GM13977 (cell line): ENCODE data around the gene QRFP.

Experiments
- DNase-seq: peaks from one replicate; pipeline ENCODE4 v3.0.0; 2012; ENCODE audit warnings: low spot score
- CTCF ChIP-seq: IDR thresholded peaks from 2 replicates; pipeline ENCODE4 v1.5.1; 2012; ENCODE audit warnings: mild to moderate bottlenecking, control low read depth; ENCODE audit not compliant: insufficient read depth; ENCODE audit errors: extremely low read depth, missing control alignments
- in situ Hi-C: fragments of 300-500 bp; cut with MboI; formaldehyde crosslinking; loops from one replicate; pipeline ENCODE4 v1.12.0; 2022; ENCODE audit warnings: low sequenced_read_pairs, low pct_unique_long_range_greater_than_20kb, mixed read lengths, inconsistent platforms; ENCODE audit not compliant: unreplicated experiment

QRFP gene

GRCh38 chr9:130861372-130862180 is 35.0 kb downstream of the QRFP start:
- no peak for DNase-seq
- no peak for TF ChIP-seq CTCF
- in situ Hi-C loops: loop anchor here (10.0 kb wide), 1 partner anchor 87 kb away; no protein-coding TSS in a partner anchor

GRCh38 chr9:130860458-130861316 is 35.9 kb downstream of the QRFP start:
- in situ Hi-C loops: loop anchor here (10.0 kb wide), 1 partner anchor 86 kb away; no protein-coding TSS in a partner anchor
- no peak for DNase-seq
- TF ChIP-seq CTCF: no peak

GRCh38 chr9:130858739-130859705 is 37.6 kb downstream of the QRFP start:
- DNase-seq: no peak
- no peak for TF ChIP-seq CTCF
- in situ Hi-C loops: loop anchor here (10.0 kb wide), 1 partner anchor 144 kb away; no protein-coding TSS in a partner anchor

GRCh38 chr9:130857864-130858738 is 38.5 kb downstream of the QRFP start:
- in situ Hi-C loops: loop anchor here (10.0 kb wide), 1 partner anchor 143 kb away; no protein-coding TSS in a partner anchor
- TF ChIP-seq CTCF: no peak
- no peak for DNase-seq

GRCh38 chr9:130856474-130856873 is 40.1 kb downstream of the QRFP start:
- in situ Hi-C loops: loop anchor here (10.0 kb wide), 1 partner anchor 142 kb away; no protein-coding TSS in a partner anchor
- TF ChIP-seq CTCF: no peak
- DNase-seq: no peak
